ENCODE results near the gene PARD3. TPM values are rescaled to one million over a fixed set of nuclear protein-coding genes. Genes with fewer than 3 reads are reported as not detected.
A peak's percentile ranks its signal among the peaks of the same experiment; 100 is the strongest.
"Not testable (repeated sequence)": the region's sequence is repeated elsewhere in the genome, so short reads cannot be mapped to it uniquely, and the experiment has no call there.

The PARD3 gene
- total RNA-seq, 1 donor from 2014 or later: 98.2 TPM

DNA sequence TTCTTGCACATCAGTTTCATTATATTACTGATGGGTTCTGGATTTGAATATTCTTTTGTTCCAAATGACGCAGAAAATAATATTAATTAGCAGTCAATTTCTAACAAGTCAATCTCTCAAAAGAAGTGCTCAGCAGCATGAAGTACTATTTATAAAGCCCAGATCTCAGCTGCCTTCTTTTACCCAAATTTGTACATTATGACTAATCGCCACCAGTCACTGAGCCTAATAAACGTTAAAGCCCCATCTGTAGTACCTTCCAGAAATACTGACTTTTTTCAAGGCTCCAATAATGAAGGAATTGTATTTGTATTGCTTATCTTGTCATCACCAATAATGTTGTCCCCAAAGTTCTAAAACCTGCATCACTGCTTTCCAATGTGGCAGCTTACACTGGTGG is 540.2 kb downstream of the PARD3 start:
- FAIRE-seq (no peak), DNase-seq (ENCODE audit: low read depth) (no peak)
- H3K27me3 ChIP-seq (ENCODE audit: control insufficient read depth, insufficient read depth, low read length): no peaks in the 10 kb centered on the region
- H3K36me3 ChIP-seq (ENCODE audit: control insufficient read depth, insufficient read depth, low read length): no peaks in the 10 kb centered on the region
- H3K4me3 ChIP-seq (ENCODE audit: low read depth, low read length): no peak overlapping the region
- TF ChIP-seq, protein P1, sequence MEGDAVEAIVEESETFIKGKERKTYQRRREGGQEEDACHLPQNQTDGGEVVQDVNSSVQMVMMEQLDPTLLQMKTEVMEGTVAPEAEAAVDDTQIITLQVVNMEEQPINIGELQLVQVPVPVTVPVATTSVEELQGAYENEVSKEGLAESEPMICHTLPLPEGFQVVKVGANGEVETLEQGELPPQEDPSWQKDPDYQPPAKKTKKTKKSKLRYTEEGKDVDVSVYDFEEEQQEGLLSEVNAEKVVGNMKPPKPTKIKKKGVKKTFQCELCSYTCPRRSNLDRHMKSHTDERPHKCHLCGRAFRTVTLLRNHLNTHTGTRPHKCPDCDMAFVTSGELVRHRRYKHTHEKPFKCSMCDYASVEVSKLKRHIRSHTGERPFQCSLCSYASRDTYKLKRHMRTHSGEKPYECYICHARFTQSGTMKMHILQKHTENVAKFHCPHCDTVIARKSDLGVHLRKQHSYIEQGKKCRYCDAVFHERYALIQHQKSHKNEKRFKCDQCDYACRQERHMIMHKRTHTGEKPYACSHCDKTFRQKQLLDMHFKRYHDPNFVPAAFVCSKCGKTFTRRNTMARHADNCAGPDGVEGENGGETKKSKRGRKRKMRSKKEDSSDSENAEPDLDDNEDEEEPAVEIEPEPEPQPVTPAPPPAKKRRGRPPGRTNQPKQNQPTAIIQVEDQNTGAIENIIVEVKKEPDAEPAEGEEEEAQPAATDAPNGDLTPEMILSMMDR (IDR thresholded peaks at IDR 0.05; ENCODE audit: insufficient read depth, low read length, severe bottlenecking): no peak

GRCh38 chr10:34273340-34273739 is 541.8 kb downstream of the PARD3 start:
- no peaks in the 10 kb centered on the region for H3K27me3 ChIP-seq (ENCODE audit: control insufficient read depth, insufficient read depth, low read length)
- TF ChIP-seq, protein P1 (IDR thresholded peaks at IDR 0.05; ENCODE audit: insufficient read depth, low read length, severe bottlenecking): no peak
- no peak overlapping the region for H3K4me3 ChIP-seq (ENCODE audit: low read depth, low read length)
- DNase-seq (ENCODE audit: low read depth) (peak; percentile 52), FAIRE-seq (no peak)
- peaks cover 2% of the 10 kb centered on the region for H3K36me3 ChIP-seq (ENCODE audit: control insufficient read depth, insufficient read depth, low read length)

DNA sequence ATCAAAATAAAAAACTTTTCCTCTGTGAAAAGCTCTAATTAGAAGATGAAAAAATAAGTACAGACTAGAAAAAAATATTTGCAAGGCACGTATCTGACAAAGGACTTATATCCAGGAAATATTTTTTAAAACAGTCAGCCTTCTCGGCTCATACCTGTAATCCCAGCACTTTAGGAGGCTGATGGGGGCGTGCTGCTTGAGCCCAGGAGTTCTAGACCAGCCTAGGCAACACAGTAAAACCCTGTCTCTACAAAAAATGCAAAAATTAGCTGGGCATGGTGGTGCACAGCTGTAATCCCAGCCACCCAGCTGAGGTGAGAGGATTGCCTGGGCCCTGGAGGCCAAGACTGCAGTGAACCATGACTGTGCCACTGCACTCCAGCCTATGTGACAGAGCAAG is 542.8 kb downstream of the PARD3 start:
- TF ChIP-seq, protein P1 (IDR thresholded peaks at IDR 0.05; ENCODE audit: insufficient read depth, low read length, severe bottlenecking): no peak
- H3K36me3 ChIP-seq (ENCODE audit: control insufficient read depth, insufficient read depth, low read length): peaks cover 2% of the 10 kb centered on the region
- no peak for FAIRE-seq

GRCh38 chr10:34268410-34268809 is 546.7 kb downstream of the PARD3 start:
- H3K27me3 ChIP-seq (ENCODE audit: control insufficient read depth, insufficient read depth, low read length); H3K36me3 ChIP-seq (ENCODE audit: control insufficient read depth, insufficient read depth, low read length); DNase-seq (ENCODE audit: low read depth); FAIRE-seq; H3K4me3 ChIP-seq (ENCODE audit: low read depth, low read length): not testable (repeated sequence)

More for the DNA sequence above, 542.8 kb downstream of the PARD3 start:
- DNase-seq (ENCODE audit: low read depth): no peak
- H3K27me3 ChIP-seq (ENCODE audit: control insufficient read depth, insufficient read depth, low read length): no peaks in the 10 kb centered on the region
- H3K4me3 ChIP-seq (ENCODE audit: low read depth, low read length): no peak overlapping the region

GRCh38 chr10:34262985-34263384 is 552.1 kb downstream of the PARD3 start:
- no peak for FAIRE-seq
- H3K27me3 ChIP-seq (ENCODE audit: control insufficient read depth, insufficient read depth, low read length): no peaks in the 10 kb centered on the region
- TF ChIP-seq, protein P1 (IDR thresholded peaks at IDR 0.05; ENCODE audit: insufficient read depth, low read length, severe bottlenecking): no peak
- no peak overlapping the region for H3K4me3 ChIP-seq (ENCODE audit: low read depth, low read length)
- H3K36me3 ChIP-seq (ENCODE audit: control insufficient read depth, insufficient read depth, low read length): no peaks in the 10 kb centered on the region
- DNase-seq (ENCODE audit: low read depth): no peak

DNA sequence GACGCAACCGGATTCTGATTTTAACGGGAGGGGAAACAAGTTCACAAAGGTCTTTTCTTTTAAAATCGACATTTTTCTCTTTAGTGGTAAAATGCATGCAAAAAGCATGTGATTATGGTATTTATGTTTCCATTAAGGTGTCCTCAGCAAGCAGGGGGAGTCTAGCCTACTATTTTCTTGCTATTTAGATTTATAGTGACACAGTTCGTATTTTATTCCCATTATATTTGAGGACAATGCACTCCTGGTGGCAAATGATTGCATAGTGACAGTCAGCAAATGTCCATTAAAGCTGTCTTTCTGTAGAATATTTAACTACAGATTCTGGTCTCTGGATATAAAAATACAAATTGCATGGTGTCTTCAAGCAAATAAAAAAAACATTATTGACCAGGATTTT is 554.2 kb downstream of the PARD3 start:
- TF ChIP-seq, protein P1 (IDR thresholded peaks at IDR 0.05; ENCODE audit: insufficient read depth, low read length, severe bottlenecking): no peak
- FAIRE-seq (no peak), DNase-seq (ENCODE audit: low read depth) (no peak)
- Histone ChIP-seq H3K4me3 (ENCODE audit: low read depth, low read length) (no peak overlapping the region), H3K27me3 (ENCODE audit: control insufficient read depth, insufficient read depth, low read length) (no peaks in the 10 kb centered on the region), H3K36me3 (ENCODE audit: control insufficient read depth, insufficient read depth, low read length) (no peaks in the 10 kb centered on the region)
